DMS114 treated with DMSO at 0.1 percent for 48 hours (cell line): ENCODE data around the gene RPS6KA5.
A peak's percentile ranks its signal among the peaks of the same experiment; 100 is the strongest.
"Not testable (repeated sequence)": the region's sequence is repeated elsewhere in the genome, so short reads cannot be mapped to it uniquely, and the experiment has no call there.

Source experiments
- DNase-seq: peaks from one replicate; lab custom pipeline; 2025; ENCODE audit not compliant: unreplicated experiment; lab: John Stamatoyannopoulos, UW

RPS6KA5 gene

DNA sequence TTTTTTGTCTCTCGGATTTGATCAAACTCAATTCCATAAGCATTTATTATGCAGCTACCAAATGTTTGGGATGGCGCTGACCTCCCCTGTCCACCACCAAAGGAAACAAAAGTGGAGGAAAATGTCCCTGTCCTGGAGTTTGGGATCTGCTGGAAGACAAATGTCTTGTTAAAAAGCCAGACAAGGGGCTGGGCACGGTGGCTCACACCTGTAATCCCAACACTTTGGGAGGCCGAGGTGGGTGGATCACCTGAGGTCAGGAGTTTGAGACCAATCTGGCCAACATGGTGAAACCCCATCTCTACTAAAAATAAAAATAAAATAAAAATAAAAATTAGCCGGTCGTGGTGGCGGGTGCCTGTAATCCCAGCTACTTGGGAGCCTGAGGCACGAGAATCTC, 221.9 kb downstream of the RPS6KA5 start:
- DNase-seq = not testable (repeated sequence)

DNA sequence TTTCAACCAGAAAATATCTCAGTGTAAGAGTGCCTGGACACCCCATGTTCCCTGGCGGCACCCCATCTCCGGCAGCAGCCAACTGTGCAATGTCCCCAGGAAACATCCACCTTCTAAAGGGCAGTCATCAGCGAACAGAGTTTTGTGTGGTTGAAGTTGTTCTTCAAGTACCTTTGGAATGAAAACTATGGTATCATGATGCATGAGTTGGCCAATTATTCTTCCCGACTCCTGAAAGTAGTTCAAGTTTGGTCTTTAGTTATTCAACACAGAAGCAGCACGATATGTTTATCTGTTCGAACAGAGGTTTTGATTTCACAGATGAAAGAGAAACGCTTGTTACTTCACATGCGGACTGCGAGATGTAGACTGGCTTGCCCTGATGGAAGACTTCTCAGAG, 223.1 kb downstream of the RPS6KA5 start:
- no peak for DNase-seq

DNA sequence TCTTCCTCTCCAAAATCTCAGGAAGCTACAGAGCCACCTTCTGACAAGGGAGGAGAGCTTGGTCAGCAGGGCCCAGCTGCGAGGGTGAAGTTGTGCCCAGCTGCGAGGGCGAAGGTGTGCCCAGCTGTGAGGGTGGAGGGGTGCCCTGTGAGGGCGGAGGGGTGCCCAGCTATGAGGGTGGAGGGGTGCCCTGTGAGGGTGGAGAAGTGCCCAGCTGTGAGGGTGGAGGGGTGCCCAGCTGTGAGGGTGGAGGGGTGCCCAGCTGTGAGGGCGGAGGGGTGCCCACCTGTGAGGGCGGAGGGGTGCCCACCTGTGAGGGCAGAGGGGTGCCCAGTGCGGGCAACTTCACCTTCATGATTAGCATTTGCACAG, 223.8 kb downstream of the RPS6KA5 start:
- no peak for DNase-seq

DNA sequence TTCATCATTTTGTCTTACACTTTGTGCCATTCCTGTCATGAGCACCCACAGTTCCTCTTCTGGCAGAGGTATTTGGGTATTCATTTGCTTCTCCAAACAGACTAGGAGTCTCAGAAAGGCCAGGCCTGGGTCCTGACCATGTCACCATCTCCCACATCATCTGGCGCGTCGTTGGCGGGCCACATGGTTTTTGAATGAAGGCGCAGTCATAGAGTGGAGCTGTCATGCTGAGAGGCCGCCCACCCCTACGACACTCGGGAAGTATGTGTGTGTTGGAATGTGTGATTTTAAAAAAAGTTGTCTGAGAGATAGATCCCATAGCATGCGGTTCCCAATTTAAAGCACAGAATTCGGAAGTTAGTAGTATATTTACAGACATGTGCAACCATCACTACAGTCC, 228.6 kb downstream of the RPS6KA5 start:
- DNase-seq = no peak

DNA sequence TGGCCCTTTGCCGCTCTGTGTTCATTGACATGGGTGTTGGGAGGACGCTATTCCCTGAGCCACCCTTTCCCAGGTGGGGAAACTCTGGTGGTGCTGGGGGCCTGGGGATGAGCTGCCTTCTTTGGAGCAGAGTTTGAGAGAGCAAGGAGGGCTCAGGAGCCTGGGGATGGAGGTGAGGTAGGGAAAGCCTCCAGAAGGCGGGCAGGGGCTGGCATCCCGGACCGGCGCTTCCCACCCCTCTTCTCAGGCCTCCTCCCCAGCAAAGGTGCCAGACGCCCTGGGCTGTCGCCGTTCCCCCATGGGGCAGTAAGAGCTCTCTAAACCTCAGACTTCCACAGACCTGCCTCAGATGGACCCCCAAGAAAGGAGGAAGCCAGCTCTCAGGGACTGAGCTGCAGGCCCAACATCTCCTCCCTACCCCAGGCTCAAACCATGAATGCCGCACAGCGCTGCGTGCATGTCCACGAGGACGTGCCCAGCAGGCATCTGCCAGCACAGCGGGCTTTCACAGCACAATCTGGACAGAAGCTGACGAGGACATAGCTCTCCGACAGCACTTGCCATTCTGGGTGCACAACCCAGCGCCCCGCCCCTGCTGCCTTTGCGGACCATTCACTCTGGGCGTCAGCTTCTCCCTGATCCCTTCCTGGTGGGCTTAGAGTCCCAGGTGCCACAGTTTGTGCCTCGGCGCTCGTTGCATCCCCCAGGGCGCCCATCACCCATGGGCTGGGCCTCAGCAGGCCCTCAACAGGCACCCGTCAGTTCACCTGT, 229.3 kb downstream of the RPS6KA5 start:
- no peak for DNase-seq

DNA sequence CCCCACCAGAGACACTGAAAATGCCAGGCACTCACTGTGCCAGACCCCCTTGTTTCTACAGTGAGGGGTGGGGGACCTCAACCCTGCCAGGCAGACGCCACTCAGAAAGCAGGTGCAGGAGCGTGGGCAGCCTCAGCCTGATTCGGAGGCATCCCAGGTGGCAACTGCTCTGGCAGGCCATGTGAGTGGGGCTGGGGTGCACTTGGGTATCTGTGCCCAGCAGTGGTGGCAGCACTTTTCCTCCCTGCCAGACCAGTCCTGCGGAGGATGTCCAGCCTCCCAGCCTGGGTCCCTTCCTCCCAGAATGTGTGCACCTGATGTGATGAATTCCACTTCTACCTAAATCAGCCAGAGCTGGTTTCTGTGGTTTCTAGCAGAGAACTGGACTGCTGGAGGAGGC, 230.8 kb downstream of the RPS6KA5 start:
- no peak for DNase-seq

DNA sequence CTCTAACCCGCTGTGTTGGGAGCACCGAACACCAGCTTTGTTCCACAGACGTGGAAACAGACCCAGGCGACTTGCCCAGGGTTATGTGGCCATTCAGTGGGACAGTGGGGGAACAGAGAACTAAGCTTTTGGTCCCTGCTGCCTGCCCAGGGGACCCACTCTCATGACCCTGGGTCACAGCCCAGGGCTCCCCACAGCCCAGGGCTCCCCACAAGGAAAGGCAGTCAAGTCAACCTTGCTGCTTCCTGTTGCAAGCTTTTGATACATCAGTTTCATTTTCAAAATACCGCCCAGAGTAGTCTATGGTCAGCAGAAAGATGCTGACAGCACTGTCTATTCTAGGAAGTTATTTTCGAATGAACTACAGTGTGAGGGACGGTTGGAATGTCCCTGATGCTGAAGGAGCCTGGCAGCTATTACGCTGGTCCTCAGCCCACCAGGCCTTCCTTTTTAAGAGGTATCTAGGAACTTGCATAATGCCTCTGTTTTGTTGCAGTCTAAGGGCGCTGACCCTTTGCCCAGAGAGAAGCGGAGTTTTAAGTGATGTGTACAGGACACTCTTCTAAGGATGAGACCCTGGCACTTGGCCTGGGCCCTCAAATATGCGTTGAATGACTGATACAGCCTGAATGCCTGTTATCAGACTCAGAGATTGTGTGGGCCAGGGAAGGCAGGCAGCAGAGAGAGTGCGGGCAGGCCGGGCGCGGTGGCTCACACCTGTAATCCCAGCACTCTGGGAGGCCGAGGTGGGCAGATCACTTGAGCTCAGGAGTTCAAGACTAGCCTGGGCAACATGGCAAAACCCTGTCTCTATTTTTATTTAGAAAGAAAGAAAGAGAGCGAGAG, 231.6 kb downstream of the RPS6KA5 start:
- no peak for DNase-seq

DNA sequence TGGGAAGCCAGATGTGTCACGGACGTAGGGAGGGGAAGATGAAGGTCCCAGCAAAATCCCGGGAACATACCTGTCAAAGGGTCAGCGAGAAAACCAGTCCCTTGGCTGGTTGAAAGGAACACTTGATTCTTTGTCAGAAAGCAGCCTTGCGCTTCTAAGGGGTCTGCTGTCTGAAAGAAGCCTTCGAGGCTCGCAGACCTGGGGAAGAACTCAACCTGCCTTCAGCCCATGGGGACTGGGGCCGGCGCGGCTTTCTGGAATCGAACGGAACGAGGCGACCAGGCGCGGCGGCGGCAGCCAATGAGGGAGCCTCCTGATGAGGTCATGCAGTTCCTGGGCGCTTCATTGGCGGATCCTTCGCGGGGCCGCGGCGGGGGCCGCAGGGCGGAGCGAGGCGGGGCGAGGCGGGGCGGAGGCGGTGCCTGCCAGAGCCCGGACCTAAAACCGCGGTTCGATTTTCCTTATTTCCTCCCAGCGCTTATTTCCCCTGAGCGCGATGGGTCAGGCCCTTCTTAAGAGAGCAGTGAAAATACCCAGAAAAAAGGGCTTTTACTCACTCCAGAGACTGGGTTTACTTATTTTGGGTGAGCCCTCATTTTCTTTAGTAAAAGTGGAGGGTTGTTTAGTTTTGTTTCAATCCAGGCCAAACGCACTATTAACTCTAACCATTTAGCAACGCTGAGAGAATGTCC, 232.4 kb downstream of the RPS6KA5 start:
- peak; percentile 79 for DNase-seq

DNA sequence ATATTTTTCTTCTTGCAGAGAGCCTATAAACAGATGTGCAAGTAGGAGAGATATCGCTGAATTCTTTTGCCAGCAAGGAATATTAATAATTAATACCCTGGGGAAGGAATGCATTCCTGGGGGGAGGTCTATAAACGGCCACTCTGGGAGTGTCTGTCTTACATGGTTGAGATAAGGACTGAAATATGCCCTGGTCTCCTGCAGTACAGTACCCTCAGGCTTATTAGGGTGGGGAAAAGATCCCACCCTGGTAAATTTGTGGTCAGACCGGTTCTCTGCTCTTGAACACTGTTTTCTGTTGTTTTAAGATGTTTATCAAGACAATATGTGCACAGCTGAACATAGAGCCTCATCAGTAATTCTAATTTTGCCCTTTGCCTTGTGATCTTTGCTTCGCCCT, 236.9 kb downstream of the RPS6KA5 start:
- not testable (repeated sequence) for DNase-seq

DNA sequence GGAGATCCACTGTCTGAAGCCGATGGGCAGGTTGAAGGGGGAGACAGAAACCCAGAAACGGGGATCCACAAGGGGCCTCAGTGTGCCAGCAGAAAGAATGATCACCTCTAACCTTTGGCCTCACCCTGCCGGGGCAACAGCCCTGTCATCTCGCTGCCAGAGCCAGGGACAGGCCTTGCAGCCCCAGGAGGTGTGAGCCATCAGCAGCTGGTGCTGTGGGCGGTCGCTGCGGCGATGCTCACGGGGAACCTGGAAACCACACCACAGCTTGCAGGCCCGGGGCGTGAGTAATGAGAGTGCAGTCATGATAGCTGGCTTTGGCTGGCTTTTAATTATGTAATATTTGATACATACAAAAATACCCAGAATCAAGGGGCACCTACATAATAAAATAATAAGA, 239.5 kb downstream of the RPS6KA5 start:
- DNase-seq = no peak

DNA sequence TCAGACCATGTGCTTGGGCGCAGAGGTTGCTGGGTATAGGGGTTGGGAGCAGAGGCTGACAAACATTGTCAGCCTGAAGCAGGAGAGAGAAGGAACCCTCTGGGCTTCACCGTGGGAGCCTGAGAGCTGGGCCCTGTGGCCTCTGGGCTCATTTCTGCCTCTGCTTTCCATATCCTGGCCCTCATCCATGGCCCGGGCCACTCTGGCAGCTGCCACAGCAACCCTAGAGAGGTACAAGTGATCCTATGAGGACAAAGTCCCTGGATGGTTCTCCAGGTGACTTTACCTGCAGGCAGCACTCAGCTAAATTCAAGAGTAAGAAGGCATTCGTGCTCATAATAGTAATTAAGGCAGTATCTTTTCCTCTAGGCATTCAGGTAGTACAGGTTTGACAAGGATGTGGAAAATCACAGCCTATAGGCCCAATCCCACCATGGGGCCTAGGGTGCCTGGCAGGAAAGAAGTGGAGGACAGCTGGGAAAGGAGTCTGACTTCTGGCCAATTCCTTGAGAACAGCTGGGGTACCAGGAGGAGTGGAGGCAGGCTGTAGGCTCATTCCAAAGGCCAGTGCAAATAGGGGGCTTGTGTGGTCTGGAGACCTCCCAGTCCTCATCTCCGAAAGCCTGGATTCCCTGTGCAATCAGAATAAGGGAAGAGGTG, 240.6 kb downstream of the RPS6KA5 start:
- DNase-seq = no peak

DNA sequence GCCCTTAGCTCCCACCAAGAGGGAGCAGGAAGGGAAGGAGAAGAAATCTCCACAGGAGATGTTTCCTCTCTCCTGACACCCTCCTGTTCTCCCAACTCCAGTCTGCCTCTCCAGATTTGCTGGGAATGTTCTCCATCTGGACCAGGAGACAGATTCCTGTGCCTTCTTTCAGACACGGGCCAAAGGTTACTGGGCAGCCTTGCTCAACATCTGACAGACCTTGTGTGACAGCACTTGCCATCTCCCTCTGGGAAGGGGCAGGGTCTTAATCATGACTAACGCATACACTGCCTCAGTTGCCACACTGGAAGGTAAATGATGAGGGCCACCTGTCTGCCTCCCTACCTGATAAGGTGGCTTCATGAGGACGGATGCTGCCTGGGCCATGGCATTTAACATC, 241.7 kb downstream of the RPS6KA5 start:
- no peak for DNase-seq

DNA sequence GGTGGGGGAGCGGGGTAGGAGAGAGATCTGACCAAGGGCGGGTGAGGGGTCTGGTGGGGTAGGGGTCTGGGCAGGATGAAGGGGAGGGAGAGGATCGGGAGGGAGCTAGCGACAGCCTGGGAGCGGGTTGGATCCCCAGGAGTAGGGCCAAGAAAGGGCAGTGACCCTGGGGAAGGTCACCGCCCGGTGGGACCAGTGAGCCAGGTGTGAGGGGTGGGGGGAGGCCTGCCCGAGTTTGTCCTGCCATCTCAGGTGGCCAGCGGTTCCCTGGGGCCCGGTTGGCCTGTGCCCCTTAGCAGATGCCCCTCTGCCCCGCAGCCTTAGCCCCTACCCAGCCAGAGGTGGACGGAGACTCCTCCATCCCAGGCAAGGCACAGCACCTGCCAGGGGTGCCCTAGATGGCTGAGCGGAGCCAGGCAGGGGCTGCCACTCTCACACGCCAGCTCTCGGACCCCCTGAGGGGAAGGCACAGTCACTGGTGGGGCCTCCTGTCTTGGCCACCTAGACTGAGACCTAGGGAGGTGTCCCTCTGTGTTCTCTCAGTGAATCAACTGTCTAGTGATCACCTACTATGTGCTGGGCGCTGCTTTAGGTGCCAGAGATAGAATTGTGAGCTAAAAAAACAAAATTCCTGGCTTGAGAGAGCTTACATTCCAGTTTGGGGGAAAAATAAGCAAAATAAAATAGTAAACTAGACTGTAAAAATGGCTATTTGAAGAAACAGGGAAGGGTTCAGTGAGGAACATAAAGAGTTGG, 243.6 kb downstream of the RPS6KA5 start:
- DNase-seq = no peak

DNA sequence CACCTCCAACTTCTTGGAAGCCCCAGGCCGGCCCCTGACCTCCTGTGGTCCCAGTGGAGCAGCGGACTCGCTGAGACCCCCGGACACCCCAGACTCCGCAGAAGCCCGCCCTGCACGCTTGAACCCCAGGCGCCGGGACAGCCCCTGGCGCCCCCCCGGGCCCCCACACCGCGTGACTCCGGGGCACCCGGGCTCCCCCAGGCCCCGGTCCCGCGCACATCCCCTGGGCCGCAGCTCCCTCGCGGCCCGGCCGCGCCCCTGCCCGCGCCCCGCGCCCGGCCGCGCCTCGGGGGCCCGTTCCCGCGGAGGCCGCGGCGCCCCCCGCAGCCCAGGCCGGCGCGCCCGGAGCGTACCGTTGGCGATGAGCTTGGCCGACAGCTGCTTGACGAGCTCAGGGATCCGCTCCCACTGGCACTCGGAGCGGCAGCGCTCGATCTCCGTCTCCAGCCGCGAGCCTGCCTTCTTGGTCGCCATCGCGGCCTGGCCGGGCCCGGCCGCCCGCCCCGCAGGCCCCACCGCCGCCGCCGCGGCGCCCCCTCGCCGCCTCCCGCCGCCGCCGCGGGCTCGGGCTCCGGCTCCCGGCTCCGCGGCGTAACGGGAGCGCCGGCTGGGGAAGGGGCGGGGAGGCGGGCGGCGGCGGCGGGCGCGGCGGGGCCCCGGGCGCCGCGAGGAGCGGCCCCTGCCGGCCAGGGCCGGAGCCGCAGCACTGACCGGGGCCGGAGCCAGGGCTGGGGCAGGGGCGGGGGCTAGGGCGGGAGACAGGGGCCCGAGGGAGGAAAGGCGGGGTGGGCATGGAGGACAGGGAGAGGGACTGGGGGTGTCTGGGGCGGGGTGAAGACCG, 244.4 kb downstream of the RPS6KA5 start, which contains the start of gene TTC7B:
TSS of gene TTC7B (minus strand) at position 609 of the 841 bp plus-strand sequence. CDS start at position 474, 135 bp downstream.
- no peak for DNase-seq

DNA sequence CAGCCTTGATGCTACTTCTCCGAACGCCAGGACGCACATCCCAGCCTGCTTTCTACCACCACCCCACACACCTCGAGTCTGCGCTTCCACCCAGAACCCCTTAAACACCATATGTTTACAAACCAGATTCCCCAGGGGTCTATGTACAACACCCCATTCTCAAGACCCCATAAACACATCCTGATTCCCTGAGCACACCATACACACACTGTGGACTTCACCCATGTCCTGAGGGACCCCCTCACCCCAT, 244.9 kb downstream of the RPS6KA5 start:
- DNase-seq = no peak

DNA sequence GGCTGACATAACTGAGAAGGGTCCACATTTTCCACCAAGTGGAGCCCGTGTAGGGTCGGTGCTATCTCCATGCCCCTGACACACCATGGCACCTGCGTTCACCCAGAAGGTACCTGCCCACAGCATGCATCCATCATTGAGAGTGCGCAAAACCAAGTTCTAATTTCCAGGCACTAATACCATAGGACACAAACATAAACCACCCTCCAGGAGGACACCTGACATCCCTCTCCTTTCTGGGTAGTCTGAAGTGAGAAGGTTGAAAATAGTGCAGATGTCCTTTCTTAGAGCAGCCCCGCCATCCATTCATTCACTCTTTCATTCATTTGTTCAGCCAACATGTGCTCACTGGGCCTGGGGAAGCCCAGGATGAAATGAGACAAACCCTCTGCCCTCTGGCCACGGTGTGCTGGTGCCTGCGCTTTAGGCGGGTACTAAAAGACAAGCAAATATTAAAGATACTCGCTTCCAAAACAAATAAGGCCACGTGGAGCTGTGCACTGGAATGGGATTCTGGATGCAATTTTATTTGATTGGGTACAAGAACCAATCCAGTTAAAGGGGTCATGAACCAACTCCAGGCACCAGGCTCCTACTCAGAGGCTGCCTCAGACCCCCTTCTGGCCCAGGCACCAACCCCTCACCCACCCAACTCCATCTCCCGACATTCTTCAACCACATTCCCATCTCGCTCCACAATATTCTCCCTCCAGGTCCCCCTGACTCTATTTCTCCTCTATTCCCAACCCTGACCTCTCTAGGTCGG, 245.5 kb downstream of the RPS6KA5 start:
- DNase-seq = no peak

DNA sequence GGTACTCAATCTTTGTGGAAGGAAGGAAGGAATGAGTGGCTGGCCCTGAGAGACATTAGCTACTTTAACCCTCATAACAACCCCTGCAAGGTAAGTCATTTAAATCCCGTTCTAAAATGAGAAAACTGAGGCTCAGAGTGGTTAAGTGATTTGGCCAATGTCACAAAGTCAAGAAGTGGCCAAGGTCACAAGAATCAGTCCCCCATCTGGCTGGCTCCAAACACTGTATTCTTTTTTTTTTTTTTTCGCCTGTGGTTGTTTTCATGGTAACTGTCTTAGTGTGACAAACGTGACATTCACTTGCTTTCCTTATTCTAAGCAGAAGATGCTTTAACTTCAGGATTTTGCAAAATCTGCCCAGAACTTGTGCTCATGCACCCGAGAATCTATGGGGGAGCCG, 247.0 kb downstream of the RPS6KA5 start:
- no peak for DNase-seq

DNA sequence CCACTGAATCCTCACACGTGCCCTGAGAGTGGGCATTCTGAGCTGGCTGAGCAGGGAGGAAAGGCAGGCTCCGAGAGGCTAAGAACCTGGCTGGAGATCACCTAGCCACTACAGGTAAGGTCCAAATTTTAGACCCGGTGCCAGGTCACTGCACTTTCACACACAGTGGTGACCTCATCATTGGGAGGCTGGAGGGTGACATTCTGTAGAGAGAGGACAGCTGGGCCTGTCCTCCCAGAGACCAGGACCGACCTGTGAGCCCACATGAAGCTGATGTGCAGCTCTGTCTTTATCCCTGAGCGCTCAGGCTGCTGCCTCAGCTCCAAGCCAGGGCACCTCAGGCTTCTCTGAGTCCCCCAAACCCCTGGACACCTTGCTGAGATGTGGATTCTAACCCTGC, 248.3 kb downstream of the RPS6KA5 start:
- DNase-seq = no peak

DNA sequence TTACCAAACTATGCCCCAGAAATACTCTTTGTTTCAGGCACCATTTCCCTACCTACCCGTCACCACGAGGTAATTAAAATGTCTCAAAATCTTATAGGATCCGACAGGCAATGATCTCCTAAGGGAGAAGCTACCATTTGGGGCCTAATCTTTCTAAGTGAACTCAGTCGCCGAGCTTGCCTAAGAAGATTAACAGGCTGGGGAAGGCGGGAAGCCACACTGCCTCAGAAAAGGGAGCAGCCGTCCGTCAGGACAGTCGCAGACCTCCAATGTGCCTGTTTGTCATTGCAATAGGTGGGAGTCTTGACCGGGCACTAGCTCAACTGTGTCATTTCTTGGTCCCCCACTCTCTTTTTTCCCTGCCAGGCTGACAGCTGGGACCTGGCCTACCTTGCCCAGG, 248.8 kb downstream of the RPS6KA5 start:
- DNase-seq = no peak
